ENCODE measurements around the gene PIBF1. TPM values are rescaled to one million over a fixed set of nuclear protein-coding genes. Genes with fewer than 3 reads are reported as not detected.
"Not testable (repeated sequence)": the region's sequence is repeated elsewhere in the genome, so short reads cannot be mapped to it uniquely, and the experiment has no call there.

PIBF1 gene
- total RNA-seq, 1 donor from 2014 or later, result 32.5 TPM

DNA sequence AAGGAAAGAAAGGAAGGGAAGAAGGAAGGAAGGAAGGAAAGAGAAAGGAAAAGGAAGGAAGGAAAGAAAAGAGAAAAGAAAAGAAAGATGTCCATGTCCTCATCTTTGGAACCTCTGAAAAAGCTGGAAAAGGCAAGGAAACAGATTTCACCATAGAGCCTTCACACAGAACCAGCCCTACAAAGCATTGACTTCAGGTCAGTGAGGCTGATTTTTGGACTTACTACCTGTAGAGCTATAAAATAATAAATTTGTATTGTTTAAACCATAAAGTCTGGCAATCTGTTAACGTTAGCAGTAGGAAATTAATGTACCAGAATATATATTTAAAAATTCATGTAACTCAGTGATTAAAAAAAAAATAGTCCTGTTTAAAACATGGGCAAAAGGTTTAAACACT is 130.0 kb downstream of the PIBF1 start:
- no peak overlapping the region for H3K4me3 Mint-ChIP-seq
- no peaks in the 10 kb centered on the region for H3K27me3 Mint-ChIP-seq
- TF ChIP-seq, protein P1, sequence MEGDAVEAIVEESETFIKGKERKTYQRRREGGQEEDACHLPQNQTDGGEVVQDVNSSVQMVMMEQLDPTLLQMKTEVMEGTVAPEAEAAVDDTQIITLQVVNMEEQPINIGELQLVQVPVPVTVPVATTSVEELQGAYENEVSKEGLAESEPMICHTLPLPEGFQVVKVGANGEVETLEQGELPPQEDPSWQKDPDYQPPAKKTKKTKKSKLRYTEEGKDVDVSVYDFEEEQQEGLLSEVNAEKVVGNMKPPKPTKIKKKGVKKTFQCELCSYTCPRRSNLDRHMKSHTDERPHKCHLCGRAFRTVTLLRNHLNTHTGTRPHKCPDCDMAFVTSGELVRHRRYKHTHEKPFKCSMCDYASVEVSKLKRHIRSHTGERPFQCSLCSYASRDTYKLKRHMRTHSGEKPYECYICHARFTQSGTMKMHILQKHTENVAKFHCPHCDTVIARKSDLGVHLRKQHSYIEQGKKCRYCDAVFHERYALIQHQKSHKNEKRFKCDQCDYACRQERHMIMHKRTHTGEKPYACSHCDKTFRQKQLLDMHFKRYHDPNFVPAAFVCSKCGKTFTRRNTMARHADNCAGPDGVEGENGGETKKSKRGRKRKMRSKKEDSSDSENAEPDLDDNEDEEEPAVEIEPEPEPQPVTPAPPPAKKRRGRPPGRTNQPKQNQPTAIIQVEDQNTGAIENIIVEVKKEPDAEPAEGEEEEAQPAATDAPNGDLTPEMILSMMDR (conservative IDR thresholded peaks at IDR 0.05), result no peak
- H3K27ac Mint-ChIP-seq, result no peak overlapping the region
- no peaks in the 10 kb centered on the region for H3K4me1 Mint-ChIP-seq (ENCODE audit: unreplicated experiment)
- H3K9me3 Mint-ChIP-seq, result no peaks in the 10 kb centered on the region
- peaks cover 39% of the 10 kb centered on the region for H3K36me3 Mint-ChIP-seq
- no peak for DNase-seq (ENCODE audit: extremely low spot score, unreplicated experiment)

DNA sequence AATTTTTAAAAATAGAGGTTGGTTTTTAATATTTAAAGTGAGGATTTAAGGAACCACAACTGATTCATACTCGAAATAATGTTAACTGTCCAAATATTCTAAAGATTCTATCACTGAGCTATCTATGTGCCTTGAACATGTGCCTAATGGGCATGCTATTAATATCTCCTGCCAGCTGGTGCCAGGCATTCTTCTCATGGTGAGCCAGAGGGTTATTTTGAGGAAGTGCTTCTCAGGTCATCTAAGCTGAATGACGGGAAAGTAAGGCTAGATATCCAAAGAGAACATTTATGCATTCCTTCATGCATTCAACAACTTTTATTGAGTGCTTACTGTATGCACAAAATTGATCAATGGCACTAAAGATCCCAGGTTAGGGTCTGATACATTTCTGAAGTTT is 138.2 kb downstream of the PIBF1 start:
- TF ChIP-seq, protein P1 (conservative IDR thresholded peaks at IDR 0.05), result no peak
- Mint-ChIP-seq H3K4me1 (ENCODE audit: unreplicated experiment) (no peaks in the 10 kb centered on the region), H3K27ac (no peak overlapping the region), H3K36me3 (peaks cover 34% of the 10 kb centered on the region), H3K9me3 (no peaks in the 10 kb centered on the region), H3K27me3 (no peaks in the 10 kb centered on the region), H3K4me3 (no peak overlapping the region)
- DNase-seq (ENCODE audit: extremely low spot score, unreplicated experiment), result no peak

GRCh38 chr13:72931311-72931710 is 149.4 kb downstream of the PIBF1 start:
- peaks cover 28% of the 10 kb centered on the region for H3K36me3 Mint-ChIP-seq
- H3K27ac Mint-ChIP-seq, result peak overlapping the region; percentile 30
- H3K4me3 Mint-ChIP-seq, result no peak overlapping the region
- TF ChIP-seq, protein P1 (conservative IDR thresholded peaks at IDR 0.05), result no peak
- no peaks in the 10 kb centered on the region for H3K9me3 Mint-ChIP-seq
- H3K4me1 Mint-ChIP-seq (ENCODE audit: unreplicated experiment), result no peaks in the 10 kb centered on the region
- H3K27me3 Mint-ChIP-seq, result no peaks in the 10 kb centered on the region
- no peak for DNase-seq (ENCODE audit: extremely low spot score, unreplicated experiment)

GRCh38 chr13:72932250-72932649 is 150.3 kb downstream of the PIBF1 start:
- peaks cover 27% of the 10 kb centered on the region for H3K36me3 Mint-ChIP-seq
- H3K27ac Mint-ChIP-seq, result no peak overlapping the region
- no peaks in the 10 kb centered on the region for H3K27me3 Mint-ChIP-seq
- DNase-seq (ENCODE audit: extremely low spot score, unreplicated experiment), result no peak
- H3K9me3 Mint-ChIP-seq, result no peaks in the 10 kb centered on the region
- no peak overlapping the region for H3K4me3 Mint-ChIP-seq
- TF ChIP-seq, protein P1 (conservative IDR thresholded peaks at IDR 0.05), result no peak
- H3K4me1 Mint-ChIP-seq (ENCODE audit: unreplicated experiment), result no peaks in the 10 kb centered on the region

- H3K27me3 Mint-ChIP-seq; DNase-seq (ENCODE audit: extremely low spot score, unreplicated experiment); H3K4me3 Mint-ChIP-seq; H3K27ac Mint-ChIP-seq; H3K9me3 Mint-ChIP-seq; H3K4me1 Mint-ChIP-seq (ENCODE audit: unreplicated experiment): not testable (repeated sequence)
- H3K36me3 Mint-ChIP-seq, result peaks cover 42% of the 10 kb centered on the region
These were observed 164.3 kb downstream of the PIBF1 start for GRCh38 chr13:72946267-72946666.

- H3K9me3 Mint-ChIP-seq, result peaks cover 13% of the 10 kb centered on the region
- no peak for DNase-seq (ENCODE audit: extremely low spot score, unreplicated experiment)
- TF ChIP-seq, protein P1 (conservative IDR thresholded peaks at IDR 0.05), result no peak
These were observed 170.7 kb downstream of the PIBF1 start for GRCh38 chr13:72952529-72953141.

More at GRCh38 chr13:72952529-72953141, 170.7 kb downstream of the PIBF1 start:
- no peak overlapping the region for H3K27ac Mint-ChIP-seq
- no peak overlapping the region for H3K4me3 Mint-ChIP-seq
- H3K36me3 Mint-ChIP-seq, result peaks cover 35% of the 10 kb centered on the region
- H3K27me3 Mint-ChIP-seq, result no peaks in the 10 kb centered on the region
- H3K4me1 Mint-ChIP-seq (ENCODE audit: unreplicated experiment), result no peaks in the 10 kb centered on the region

Data from type B pancreatic cell (in vitro differentiated cells).